HG03439 (cell line): ENCODE data around the gene SORL1.
A peak's percentile ranks its signal among the peaks of the same experiment; 100 is the strongest.

Experiments used
- ATAC-seq: cut with Tn5 transposase; IDR thresholded peaks from one replicate; pipeline ENCODE4 v1.9.1; 2021; ENCODE audit warnings: mild to moderate bottlenecking, moderate library complexity; ENCODE audit not compliant: unreplicated experiment

The SORL1 gene

DNA sequence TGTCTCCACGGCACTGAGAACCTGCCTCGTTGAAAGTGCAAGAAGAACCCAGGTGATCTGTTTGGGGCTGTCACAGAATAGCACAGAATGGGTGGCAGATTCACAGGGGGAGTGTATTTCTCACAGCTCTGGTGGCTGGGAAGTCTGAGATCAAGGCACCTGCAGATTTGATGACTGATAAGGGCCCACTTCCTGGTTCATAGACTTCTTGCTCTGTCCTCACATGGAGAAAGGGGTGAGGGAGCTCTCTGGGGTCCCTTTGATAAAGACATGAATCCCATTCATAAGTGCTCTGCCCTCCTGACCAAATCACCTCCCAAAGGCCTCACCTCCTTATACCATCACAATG is 199.1 kb downstream of the SORL1 start:
- no peak for ATAC-seq

DNA sequence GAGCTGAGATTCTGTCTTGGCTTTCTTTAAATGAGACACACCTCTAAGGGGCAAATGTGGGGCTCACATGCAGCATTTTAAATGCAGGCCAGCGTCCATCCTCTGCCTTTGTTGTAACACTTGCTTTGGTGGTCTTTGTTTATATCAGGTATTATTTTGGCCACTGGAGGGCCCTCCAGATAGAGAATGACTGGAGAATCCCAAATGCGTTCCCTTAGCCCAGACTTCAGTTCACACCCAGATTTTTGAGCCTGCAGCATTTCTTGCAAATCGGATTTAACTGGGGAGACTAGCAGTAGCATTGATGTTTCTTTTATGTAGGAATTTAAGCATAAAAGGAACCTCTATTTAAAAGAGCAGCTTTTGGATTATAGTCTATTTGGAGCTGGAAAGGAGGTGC is 200.9 kb downstream of the SORL1 start:
- ATAC-seq, result no peak

DNA sequence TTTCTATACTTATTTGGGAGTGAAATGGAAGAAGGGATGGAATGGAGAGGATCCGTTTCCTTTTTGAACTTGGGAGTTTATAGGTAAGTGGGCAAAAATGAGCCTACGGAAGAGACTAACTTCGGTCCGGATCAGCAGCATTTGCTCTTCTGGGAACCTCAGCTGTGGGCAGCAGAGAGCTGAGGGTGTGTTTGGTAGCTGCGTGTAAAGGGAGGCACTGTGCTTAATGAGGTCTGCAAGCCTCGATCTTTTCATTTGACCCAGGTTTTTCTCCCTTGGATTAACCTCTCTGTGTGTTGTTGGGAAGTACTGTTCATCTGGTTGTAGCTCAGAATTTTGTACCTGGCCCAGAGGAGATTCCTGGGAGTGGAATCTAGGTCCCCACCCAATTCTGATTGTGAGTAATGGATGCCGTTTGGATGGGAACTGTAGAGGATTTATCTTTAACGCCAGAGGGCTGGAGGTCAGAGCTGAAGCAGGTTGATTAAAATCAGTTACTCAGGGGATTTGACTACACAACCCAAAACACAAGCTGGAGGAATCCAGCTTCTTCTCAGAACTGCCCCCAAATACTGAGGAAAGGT is 202.2 kb downstream of the SORL1 start:
- ATAC-seq, result no peak

DNA sequence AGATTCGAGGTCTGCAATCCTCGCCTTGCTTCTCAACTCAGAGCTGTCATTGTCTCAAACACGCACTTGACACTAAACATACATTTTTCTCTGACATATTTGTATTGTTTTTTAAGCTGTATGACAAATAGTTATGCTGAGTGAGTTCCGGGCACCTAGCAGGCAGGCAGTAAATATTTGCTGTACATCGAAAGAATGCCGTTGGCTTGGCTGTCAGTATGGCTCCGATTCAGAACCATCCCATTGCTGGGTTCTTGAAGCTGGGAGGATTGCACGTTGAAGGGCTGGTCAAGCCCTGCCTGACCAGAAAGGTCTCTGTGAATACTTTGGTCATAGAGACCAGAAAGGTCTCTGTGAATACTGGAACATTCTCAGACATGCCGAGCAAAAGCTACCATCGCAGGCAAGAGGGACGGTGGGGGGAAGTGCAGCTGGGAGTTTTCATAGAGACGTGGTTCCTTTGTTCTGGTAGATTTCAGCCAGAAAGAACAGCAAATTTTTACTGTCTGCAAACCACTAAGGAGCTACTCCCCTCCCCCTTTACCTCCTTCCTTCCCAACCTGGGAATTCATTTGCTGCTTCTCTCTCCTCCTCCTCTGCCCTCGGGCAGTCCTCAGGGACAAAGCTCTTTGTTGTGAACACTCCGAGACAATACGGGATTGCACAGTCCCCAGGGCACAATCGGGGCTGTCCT is 202.9 kb downstream of the SORL1 start:
- ATAC-seq, result no peak

DNA sequence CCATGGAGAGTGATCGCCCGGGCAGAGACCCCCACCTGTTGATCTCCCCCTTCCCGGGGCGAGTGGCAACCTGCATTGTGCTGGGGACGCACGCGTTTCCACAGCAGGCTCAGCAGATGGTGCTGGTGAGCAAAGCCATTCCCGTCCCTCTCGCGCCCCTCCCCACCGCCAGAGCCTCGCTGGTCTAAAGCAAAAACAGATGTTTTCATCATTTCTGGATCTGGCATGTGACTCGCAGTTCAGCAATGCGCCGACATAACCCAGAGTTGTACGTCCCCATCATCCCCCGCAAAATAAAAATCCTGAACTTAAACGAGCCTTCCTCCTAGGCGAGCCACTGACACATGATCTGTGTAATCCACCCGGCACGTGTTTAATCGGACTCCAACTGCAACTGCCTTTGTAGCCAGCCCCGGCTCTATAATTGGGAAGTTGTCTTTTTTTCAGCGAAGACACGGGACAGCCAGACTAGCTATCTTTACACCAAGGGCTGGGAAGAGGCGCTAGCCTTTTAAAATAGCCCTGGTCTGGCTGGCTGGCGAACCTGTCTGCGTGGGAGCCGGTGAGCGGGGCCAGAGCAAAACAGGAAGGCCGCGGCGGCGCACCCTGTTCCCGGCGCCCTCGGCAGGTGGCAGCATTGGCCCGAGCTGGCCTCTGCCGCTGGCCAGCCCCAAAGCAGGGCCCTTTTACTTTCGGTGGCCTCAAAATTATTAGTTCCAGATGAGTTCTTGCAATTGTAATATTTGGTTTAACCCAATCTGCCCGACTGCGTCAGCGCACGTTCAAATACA is 203.6 kb downstream of the SORL1 start:
- ATAC-seq, result peak; percentile 90

DNA sequence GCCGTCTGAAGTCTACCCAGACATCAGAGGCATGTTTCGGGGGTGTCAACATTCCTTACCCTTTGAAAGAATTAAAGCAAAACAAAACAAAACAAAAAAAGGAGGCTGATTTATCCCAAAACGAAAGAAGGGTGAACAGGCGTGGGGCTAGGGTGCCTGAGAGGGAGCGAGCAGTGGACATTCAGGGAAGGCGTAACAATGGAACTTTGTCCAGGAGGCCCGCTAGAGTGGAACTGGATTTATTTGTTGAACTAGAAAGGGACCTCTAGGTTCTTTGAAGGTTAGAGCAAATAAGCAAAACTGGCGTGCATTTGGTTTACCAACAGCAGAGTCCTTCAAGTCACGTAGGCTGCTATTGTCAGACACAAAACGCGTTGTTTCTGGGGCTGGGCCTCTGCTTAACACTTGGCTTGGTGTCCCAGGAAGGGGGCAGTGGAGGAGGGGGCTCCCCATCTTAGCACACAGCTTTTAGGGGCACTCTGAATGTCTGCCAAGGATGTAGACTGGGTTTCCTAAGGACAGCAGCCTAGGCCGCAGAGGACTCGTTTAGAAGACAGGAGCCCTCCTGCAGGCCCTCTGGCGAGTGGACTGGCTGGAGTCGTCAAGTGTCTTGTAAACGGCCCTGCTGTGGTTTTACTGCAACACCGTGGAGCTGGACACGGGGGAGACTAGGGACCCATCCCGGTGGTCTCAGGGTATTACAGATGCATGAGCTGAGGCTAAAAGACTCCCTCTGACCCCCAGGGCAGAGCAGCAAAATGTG is 204.4 kb downstream of the SORL1 start:
- no peak for ATAC-seq

DNA sequence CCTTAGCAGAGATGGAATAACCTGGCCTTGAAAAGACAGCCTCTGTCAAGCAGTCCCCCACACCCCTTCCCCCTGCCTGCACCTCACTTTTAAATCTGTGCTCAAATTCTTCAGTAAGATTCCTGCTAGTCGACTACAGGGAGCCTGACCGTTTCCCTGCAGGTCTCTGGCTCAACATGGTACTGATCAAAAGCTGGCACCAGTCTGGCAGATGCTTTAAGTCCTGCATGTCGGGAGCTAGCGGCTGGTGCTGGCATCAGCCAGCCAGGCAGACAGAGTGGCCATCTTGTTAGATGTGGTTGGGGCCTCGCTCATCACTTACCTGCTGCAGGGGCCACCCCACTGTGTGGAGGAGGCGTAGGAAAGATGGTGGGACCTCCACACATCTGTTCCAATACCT is 205.0 kb downstream of the SORL1 start:
- no peak for ATAC-seq

DNA sequence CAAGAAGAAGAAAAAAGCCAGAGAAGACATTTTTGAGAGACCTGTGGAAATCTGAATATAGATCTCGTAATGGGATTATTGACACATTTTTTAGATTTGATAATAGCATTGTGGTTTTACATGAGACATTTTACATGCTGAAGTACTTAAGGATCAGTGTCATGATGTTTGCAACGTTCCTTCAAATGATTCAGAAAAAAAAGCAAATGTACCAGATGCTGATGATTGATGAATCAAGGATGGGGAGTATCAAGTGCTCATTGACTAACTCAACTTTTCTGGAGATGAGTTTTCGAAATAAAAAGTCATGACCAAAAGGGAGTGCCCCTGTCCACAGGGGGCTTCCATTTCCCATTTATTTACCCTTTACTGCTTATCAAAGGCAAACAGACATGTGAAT is 207.7 kb downstream of the SORL1 start:
- ATAC-seq, result no peak

DNA sequence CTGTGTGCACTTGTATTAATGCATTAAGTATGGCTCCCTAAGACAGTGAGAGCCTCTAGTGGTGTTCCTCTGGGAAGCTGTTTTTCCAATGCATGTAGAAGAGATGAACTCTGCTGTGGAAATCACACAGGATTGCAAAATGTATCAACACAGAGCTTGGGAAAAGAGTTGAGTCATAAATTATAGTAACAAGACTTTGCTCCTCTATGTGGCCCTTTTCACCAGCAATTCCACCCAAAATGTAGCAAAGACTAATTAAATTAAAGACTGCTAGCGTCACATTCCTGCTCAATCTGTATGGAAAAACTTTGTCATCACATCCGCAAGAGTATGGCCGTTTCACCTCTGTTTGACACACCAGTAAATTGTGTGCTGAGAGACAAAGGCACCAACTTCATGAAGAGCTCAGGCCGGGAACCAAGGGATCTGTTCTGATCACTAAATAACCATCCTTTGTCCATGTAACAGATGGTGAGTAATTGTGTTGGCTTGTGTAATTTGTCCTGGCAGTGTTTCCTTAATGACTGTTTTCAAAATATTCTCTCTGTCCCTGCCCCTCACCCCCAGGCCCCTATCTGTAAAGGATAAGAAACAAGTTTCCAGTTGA is 209.9 kb downstream of the SORL1 start:
- no peak for ATAC-seq

DNA sequence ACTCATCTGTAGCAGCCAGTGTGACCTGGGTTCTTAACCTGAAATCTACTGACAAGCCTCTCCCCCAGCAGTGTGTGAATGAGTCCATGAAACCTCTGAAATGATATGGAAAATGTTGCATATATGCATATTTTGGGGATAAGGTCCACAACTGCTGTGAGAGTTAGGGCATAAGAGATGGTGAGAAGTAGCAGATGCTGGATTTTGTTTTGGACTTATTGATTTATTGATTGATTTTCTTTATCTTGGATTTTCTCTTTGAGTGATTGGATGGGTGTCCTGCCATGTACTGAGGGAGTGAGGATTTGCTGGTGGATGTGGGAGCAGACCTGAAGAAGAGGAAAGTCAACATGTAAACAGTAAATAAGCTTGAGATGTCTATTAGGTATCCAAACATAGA is 212.0 kb downstream of the SORL1 start:
- no peak for ATAC-seq

DNA sequence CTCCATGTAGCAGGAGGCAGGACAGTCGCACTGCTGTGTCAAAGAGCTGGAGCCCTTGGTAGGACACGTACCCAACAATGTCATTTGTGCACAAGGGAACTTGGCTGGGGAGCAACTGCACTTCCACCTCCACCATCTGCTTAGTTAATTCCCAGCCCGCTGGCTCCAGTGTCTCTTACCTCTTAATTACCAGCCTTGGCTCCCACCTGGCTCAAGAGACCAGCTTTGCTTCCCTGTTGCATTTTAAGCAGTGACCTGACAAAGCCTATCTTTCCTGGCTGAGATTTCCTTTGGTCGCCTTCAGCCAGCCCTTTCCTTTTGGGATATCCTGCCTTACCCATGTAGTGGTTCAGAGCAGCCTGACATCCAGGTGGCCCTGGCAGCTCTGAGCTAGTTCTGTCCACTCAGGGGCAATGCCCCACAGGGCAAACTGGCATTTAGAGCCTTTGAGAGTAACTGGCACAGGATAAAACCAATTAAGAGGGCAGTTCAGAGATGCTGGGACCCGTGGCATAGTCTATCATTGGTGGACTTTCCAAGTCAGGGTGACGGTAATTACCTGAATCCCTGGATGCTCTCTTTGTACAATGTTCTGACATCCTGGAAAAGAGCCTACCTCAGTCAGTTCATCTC is 213.2 kb downstream of the SORL1 start:
- no peak for ATAC-seq

DNA sequence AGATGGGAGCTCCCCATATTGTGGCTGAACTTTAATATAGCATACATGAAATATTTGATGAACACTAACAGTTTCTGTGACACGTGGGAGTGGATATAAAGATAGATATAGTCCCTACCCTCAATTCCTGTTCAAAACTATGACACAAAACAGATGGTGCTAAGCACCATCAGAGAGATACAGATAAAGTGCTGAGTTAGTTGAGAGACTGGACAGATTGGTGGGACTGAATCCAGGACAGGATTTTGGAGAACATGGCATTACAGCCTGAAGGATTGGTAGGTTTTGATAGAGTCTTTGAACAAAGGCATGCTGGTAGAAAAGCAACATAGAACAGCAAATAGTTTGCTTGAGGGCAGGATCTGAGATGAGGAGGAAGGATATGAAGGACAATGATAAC is 215.7 kb downstream of the SORL1 start:
- no peak for ATAC-seq

DNA sequence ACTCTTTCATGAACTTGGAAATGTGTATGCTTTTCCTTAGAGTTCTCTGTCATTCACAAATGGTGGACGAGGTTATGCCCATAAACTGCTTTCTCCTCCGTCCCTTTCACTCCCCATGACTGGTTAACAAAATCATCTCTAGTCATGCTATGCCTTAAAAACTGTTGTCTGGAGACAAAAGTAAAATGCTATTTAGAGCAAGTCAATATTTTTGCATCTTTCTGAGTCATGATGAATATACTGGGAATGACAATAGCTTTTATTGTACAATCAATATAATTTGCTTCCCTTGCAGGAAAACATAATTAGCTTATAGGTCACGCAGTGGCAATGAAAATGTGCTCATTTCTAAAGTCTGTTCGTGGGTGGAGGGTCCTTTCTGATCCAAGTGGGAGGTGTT is 217.3 kb downstream of the SORL1 start:
- ATAC-seq, result no peak

DNA sequence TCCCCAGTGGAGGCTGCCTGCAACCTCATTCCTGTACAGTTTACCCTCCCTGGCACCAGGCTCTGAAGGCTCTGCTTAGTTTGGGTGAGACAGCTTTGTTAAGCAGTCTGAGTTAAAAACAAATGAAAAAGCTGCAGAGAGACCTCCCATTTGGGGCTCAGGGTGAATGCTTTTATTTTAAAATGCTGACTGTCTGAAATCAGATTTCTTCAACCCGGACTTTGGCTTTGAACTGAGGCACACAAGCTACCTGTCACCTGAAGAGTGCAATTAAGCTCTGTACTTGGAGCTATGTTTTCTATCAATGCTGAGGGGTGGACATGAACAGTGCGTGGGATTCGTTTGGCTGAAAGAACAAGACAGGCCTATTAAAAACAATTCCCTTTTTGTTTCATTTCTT is 218.2 kb downstream of the SORL1 start:
- ATAC-seq, result no peak

DNA sequence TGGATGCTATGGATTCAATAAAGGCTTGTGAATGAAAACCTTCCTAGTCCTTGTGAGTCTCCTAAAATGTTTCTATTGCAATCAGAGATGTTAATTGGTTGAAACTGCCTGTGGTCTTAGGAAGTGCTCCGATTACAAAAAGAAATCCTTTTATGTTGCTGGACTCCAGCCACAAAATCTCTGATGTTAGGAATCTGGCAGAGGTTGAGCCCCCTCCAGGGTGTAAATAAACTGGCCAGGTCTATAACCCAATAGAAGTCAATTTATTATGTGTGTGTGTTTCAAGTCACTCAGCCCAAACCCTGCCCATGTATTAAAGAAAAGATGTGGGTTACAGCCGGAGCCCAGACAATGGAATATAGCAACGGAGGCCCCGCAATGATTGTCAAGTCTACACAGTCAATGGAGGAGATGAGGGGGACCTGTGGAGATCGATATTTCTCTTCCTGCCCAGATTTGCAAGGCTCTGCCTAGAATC is 218.7 kb downstream of the SORL1 start:
- ATAC-seq, result no peak

DNA sequence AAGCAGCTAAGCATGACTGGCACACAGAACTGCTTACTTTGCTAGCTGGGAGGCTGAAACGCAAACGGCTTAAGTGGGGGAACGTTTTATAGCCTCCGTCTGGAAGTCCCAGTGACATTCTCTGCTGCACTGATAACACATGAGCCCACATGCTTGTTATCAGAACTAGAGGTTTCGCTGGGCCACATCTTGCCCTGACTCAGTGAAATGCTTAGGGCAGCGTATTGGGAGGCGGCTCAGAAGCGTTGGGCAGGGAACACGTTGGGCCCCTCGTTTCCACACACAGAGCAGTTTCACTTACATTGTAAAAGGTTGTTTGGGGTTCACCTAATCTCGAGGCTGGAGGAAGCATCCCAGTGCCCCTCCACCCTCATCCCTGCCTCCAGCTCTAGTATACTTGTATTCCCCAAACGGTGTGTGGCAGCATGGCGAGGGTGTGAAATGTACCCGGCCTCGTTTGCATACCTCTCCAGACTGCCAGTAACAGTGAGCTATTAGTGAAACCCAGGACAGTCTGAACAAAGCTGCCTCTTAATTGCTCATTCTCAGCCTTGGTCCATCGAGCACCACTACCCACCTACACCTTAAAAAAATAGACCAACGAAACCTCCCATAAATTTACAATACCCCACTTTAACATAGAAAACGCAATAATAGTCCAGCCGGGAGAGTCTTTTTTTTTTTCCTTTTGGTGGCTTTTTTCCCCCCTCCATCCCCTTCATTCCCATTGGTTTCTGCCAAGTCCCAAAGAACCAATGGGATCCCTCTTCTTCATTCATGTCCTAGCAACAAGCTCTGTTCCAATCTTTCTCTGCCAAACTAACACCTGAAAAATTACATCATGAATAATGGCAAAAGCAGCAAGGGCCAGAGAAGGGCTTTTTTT is 219.4 kb downstream of the SORL1 start:
- ATAC-seq, result no peak

DNA sequence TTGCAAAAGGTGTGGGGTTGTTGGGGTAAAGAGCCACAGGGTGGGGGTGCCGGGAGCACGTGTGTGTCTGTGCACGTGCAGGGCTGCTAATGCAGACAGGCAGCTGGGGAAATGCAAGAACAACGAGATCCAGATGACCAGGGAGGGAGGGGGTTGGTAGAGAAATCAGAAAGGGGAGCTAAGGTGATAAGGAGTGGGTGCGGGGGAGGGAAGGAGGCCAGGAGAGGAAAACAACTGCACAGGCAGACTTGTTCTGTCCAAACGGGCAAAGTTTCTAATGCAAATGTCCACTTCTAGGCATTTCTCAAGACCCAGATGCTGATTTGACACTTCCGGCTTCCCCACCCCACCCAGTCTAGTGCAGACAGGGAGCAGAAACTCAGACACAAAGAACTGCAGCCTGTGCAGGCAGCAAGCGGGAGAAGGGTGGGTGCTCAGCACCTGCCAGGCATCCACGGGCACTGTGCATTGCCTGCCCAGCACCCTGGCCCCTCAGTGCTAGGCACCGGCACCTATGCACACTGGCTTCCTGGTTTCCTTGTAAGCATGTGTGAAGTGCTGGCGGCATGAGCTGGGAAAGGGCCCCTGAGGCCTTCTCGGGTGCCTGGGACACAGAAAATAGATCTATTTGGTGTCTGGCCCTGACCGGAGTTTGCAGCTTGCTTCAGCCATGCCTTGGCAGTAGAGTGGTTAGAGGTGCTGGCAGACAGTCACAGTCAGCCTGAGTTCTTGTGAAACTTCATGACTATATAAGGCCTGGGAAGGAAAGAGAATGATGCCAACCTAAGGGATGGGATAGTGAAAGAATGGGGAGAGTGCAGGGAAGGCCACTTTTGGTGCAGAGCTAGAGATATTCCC is 220.7 kb downstream of the SORL1 start:
- no peak for ATAC-seq

DNA sequence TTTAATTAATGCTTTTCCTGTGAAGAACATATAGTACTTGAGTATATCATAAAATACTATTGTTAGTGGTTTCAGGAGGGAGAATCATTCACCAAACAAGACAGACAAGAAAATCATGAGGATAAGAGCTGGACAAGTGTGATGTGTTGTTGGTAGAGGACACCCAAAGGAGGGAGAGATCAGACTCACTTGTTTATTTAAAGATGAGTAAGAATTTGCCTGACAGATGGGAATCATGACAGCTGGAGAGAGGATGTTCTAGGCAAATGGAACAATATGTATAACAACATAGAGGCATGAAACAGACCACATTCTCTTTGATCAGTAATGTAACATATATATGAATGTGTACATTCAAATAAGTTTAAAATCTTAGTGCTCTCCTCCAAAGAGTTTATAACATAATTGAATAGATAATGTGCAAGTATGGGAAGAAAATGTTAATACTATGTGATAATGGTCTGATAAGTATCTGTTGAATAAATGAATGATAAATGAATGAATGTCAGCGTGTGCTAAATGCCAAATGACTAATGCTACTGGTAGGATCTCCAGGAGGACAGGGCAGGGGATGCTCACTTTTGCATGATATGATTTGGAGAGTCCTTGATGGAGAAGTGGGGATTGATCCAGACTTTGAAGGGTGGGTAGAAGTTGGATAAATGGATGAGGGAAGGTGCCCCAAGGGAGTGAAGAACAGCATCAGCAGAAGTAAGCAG is 229.6 kb downstream of the SORL1 start:
- no peak for ATAC-seq
